A172 (cell line): ENCODE results near the gene MSX1. TPM values are rescaled to one million over a fixed set of nuclear protein-coding genes. Genes with fewer than 3 reads are reported as not detected.

Experiments
- DNase-seq: peaks from one replicate; pipeline ENCODE4 v3.0.0-alpha.2; 2015; ENCODE audit warnings: low spot score
- total RNA-seq: library from RNA; depleted of rRNA; stranded (reverse); fragments of >200 nt; shearing (Covaris generic); gene quantifications from 2 replicates; pipeline ENCODE4 v1.2.3, GENCODE V29; 2014

The MSX1 gene
- total RNA-seq, 1 experiment from 2014 or later: 6.0 TPM

- no peak for DNase-seq
Measured at GRCh38 chr4:4840351-4840750, 19.1 kb upstream of the MSX1 start.

- no peak for DNase-seq
Measured at GRCh38 chr4:4841156-4841555, 18.3 kb upstream of the MSX1 start.

- DNase-seq: no peak
Measured at GRCh38 chr4:4842476-4843441, 16.7 kb upstream of the MSX1 start.

GRCh38 chr4:4843635-4844291 is 15.7 kb upstream of the MSX1 start:
- no peak for DNase-seq

- no peak for DNase-seq
Measured at GRCh38 chr4:4845027-4845426, 14.4 kb upstream of the MSX1 start.

GRCh38 chr4:4847011-4847410 is 12.5 kb upstream of the MSX1 start:
- no peak for DNase-seq

GRCh38 chr4:4848540-4848939 is 10.9 kb upstream of the MSX1 start:
- DNase-seq: no peak

GRCh38 chr4:4849106-4849505 is 10.4 kb upstream of the MSX1 start:
- no peak for DNase-seq

GRCh38 chr4:4849524-4850193 is 9.8 kb upstream of the MSX1 start:
- no peak for DNase-seq

- DNase-seq: no peak
Measured at GRCh38 chr4:4851081-4851480, 8.4 kb upstream of the MSX1 start.

GRCh38 chr4:4851906-4852305 is 7.6 kb upstream of the MSX1 start:
- DNase-seq: no peak

- no peak for DNase-seq
Measured at GRCh38 chr4:4852591-4853362, 6.7 kb upstream of the MSX1 start.

- no peak for DNase-seq
Measured at GRCh38 chr4:4853371-4853823, 6.1 kb upstream of the MSX1 start.

GRCh38 chr4:4853921-4854648 is 5.4 kb upstream of the MSX1 start:
- no peak for DNase-seq

GRCh38 chr4:4854649-4855295 is 4.7 kb upstream of the MSX1 start:
- no peak for DNase-seq

- DNase-seq: no peak
Measured at GRCh38 chr4:4855301-4856070, 4.0 kb upstream of the MSX1 start.

GRCh38 chr4:4856071-4857000 is 3.1 kb upstream of the MSX1 start:
- no peak for DNase-seq

- no peak for DNase-seq
Measured at GRCh38 chr4:4857001-4857808, 2.3 kb upstream of the MSX1 start.
